GM12874 (cell line): Measurements from ENCODE around the gene KCNMA1.

Source experiments
- CTCF ChIP-seq: IDR thresholded peaks from 2 replicates; pipeline ENCODE4 v1.5.1; 2011; ENCODE audit warnings: low read depth, mild to moderate bottlenecking, control low read depth, low read length, moderate library complexity; ENCODE audit not compliant: insufficient read depth

KCNMA1 gene

GRCh38 chr10:77637532-77638320 is at the start of gene KCNMA1:
Gene KCNMA1 (minus strand): TSS chr10:77637808.
- no peak for TF ChIP-seq CTCF

- no peak for TF ChIP-seq CTCF
These were observed 49.2 kb upstream of the KCNMA1 start for GRCh38 chr10:77686650-77687417.

GRCh38 chr10:77686096-77686495 is 48.5 kb upstream of the KCNMA1 start:
- no peak for TF ChIP-seq CTCF

GRCh38 chr10:77685432-77685831 is 47.8 kb upstream of the KCNMA1 start:
- TF ChIP-seq CTCF = no peak

- no peak for TF ChIP-seq CTCF
These were observed 44.9 kb upstream of the KCNMA1 start for GRCh38 chr10:77682393-77683087.

- TF ChIP-seq CTCF = no peak
These were observed 44.2 kb upstream of the KCNMA1 start for GRCh38 chr10:77681839-77682238.

- TF ChIP-seq CTCF = no peak
These were observed 43.2 kb upstream of the KCNMA1 start for GRCh38 chr10:77680811-77681210.
